Activated B cell treated with CpG ODN at 0.5 μM for 24 hours (primary cell): Measurements from ENCODE around the gene KIF25. TPM values are rescaled to one million over a fixed set of nuclear protein-coding genes. Genes with fewer than 3 reads are reported as not detected.

Experiments
- ATAC-seq: fragments of 200-7000 bp; cut with Tn5 transposase; one replicate; pipeline ENCODE4 v1.10.0; 2021; ENCODE audit warnings: low read depth, mild to moderate bottlenecking, moderate library complexity
- CTCF ChIA-PET: fragments of 350-600 bp; sonication (Branson Sonifier 250); formaldehyde crosslinking; loops from one replicate; lab custom pipeline; 2021; ENCODE audit warnings: antibody characterized with exemption; lab: Charles Lee
- POLR2A ChIA-PET: fragments of 350-600 bp; sonication (Branson Sonifier 250); formaldehyde crosslinking; loops from one replicate; lab custom pipeline; 2021; ENCODE audit warnings: antibody characterized with exemption; lab: Charles Lee
- DNase-seq: peaks from one replicate; pipeline ENCODE4 v3.0.0; 2022
- H3K27ac Mint-ChIP-seq: one replicate; pipeline ENCODE4 v1.8.0; 2020; ENCODE audit warnings: mixed read lengths
- H3K27me3 Mint-ChIP-seq: one replicate; pipeline ENCODE4 v1.8.0; 2021; ENCODE audit warnings: mixed read lengths
- H3K36me3 Mint-ChIP-seq: one replicate; pipeline ENCODE4 v1.8.0; 2021; ENCODE audit warnings: low read depth, mixed read lengths
- H3K4me1 Mint-ChIP-seq: one replicate; pipeline ENCODE4 v1.8.0; 2021; ENCODE audit warnings: mixed read lengths
- H3K4me3 Mint-ChIP-seq: one replicate; pipeline ENCODE4 v1.8.0; 2020; ENCODE audit warnings: mild to moderate bottlenecking, mixed read lengths
- H3K9me3 Mint-ChIP-seq: one replicate; pipeline ENCODE4 v1.8.0; 2020; ENCODE audit warnings: mixed read lengths
- CTCF ChIP-seq: fragments of 200-600 bp; IDR thresholded peaks from one replicate; pipeline ENCODE4 v1.8.0; 2022; ENCODE audit warnings: antibody characterized with exemption, mild to moderate bottlenecking
- intact Hi-C: fragments of 100-400 bp; cut with micrococcal nuclease; formaldehyde crosslinking; loops from one replicate; pipeline ENCODE4 v1.15.1; 2024
- total RNA-seq: library from RNA; stranded (reverse); gene quantifications from 2 replicates; pipeline ENCODE4 v1.2.3, GENCODE V29; 2022

Gene KIF25
- total RNA-seq, 1 donor from 2014 or later: not detected

DNA sequence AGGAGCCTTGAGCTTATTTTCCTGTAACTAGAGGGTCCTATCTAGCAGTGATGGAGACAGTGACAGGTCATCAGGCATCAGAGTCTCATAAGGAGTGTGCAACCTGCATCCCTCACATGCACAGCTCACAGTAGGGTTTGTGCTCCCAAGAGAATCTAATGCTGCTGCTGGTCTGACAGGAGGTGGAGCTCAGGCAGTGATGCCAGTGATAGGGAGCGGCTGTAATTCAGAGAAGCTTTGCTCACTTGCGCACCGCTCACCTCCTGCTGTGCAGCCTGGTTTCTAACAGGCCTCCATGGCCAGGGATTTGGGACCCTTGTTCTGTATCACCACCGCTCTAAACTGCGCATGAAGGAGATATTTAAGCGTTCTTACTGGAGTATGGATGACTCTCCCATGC is 5.3 kb downstream of the KIF25 start:
- intact Hi-C loops: no loop called here

DNA sequence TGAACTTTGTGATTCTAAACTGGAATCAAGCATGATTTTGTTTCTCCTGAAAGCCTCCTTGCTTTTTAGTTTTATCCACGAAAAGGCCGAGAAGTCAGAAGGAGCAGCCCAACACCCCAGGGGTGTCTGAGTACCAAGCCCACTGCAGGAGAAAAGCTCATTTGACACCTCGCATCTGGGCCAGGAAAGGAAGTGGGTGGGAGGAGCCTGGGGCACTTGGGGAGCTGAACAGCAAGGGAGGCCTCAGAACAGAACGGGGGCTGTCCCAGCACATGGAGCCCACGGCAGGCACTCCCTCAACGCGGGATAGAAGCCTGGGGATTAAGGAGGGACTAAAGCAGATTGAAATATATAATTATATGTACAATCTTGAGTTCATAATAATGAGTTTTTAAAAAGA is 6.6 kb downstream of the KIF25 start:
- Mint-ChIP-seq H3K27ac (no peak overlapping the region), H3K4me3 (no peak overlapping the region), H3K4me1 (no peaks in the 10 kb centered on the region), H3K36me3 (no peaks in the 10 kb centered on the region), H3K9me3 (peaks cover 6% of the 10 kb centered on the region), H3K27me3 (no peaks in the 10 kb centered on the region)
- no peak for TF ChIP-seq CTCF
- ATAC-seq (no peak), DNase-seq (no peak)
- intact Hi-C loops: no loop called here
- CTCF ChIA-PET: no interaction called here
- POLR2A ChIA-PET: no interaction called here

More for the DNA sequence above, 5.3 kb downstream of the KIF25 start:
- Mint-ChIP-seq H3K4me3 (no peak overlapping the region), H3K4me1 (no peaks in the 10 kb centered on the region), H3K36me3 (no peaks in the 10 kb centered on the region), H3K9me3 (no peaks in the 10 kb centered on the region), H3K27me3 (peaks cover under 1% of the 10 kb centered on the region), H3K27ac (no peak overlapping the region)
- DNase-seq (no peak), ATAC-seq (no peak)
- ChIA-PET POLR2A (no interaction called here), CTCF (no interaction called here)
- no peak for TF ChIP-seq CTCF

DNA sequence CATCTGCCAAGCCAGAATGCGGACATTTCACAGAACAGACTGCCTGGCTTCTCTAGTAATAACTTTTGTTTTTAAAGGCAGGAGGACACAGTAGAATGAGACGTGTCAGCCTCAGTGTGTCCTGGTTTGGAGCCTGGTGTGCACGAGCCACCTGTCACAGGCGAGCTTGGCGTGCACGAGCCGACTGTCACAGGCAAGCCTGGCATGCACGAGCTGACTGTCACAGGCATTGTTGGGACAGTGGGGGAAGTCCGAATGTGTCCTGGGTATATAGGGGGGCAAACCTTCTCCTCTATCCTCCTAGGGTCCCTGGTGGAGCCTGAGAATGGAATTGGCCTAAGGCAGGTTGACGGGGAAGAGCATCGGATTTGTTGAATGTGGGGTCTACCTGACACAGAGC is 7.5 kb downstream of the KIF25 start:
- Mint-ChIP-seq H3K27ac (no peak overlapping the region), H3K36me3 (no peaks in the 10 kb centered on the region), H3K9me3 (peaks cover 12% of the 10 kb centered on the region), H3K4me3 (no peak overlapping the region), H3K4me1 (no peaks in the 10 kb centered on the region), H3K27me3 (no peaks in the 10 kb centered on the region)
- CTCF ChIA-PET: no interaction called here
- POLR2A ChIA-PET: no interaction called here
- DNase-seq: no peak
- intact Hi-C loops: no loop called here
- no peak for ATAC-seq
- TF ChIP-seq CTCF: no peak

- DNase-seq (no peak), ATAC-seq (no peak)
- Mint-ChIP-seq H3K27me3 (no peaks in the 10 kb centered on the region), H3K27ac (no peak overlapping the region), H3K4me3 (no peak overlapping the region), H3K9me3 (peaks cover 17% of the 10 kb centered on the region), H3K4me1 (no peaks in the 10 kb centered on the region), H3K36me3 (no peaks in the 10 kb centered on the region)
- ChIA-PET CTCF (no interaction called here), POLR2A (no interaction called here)
- intact Hi-C loops: no loop called here
- TF ChIP-seq CTCF: no peak
Measured at GRCh38 chr6:168005796-168006195, 8.3 kb downstream of the KIF25 start.

- H3K36me3 Mint-ChIP-seq: no peaks in the 10 kb centered on the region
- DNase-seq (no peak), ATAC-seq (no peak)
- H3K27ac Mint-ChIP-seq: no peak overlapping the region
- POLR2A ChIA-PET: no interaction called here
- H3K9me3 Mint-ChIP-seq: peaks cover 32% of the 10 kb centered on the region
- TF ChIP-seq CTCF: no peak
- no peak overlapping the region for H3K4me3 Mint-ChIP-seq
- CTCF ChIA-PET: no interaction called here
- H3K4me1 Mint-ChIP-seq: no peaks in the 10 kb centered on the region
- intact Hi-C loops: no loop called here
- H3K27me3 Mint-ChIP-seq: no peaks in the 10 kb centered on the region
Measured at GRCh38 chr6:168007592-168008338, 10.3 kb downstream of the KIF25 start.
